Smooth muscle cell of the coronary artery (primary cell): ENCODE data around the gene YPEL2. TPM values are rescaled to one million over a fixed set of nuclear protein-coding genes. Genes with fewer than 3 reads are reported as not detected.

Source experiments
- total RNA-seq: library from RNA; depleted of rRNA; stranded (reverse); fragments of >200 nt; gene quantifications from 2 replicates; pipeline ENCODE4 v1.2.3, GENCODE V29; 2014; ENCODE audit warnings: low replicate concordance

YPEL2 gene
- 12.9 and 16.2 TPM in 2 replicates for total RNA-seq

GRCh38 chr17:59331129-59331928 lies at the start of gene YPEL2:
Gene YPEL2, plus strand, starts transcription at chr17:59331655. Its CDS starts 21,755 bp downstream, at chr17:59353410.

Other genes with a start within 250 kb of the YPEL2 start
- gene TRIM37, start 224.8 kb upstream of the YPEL2 start, total RNA-seq: 42.1 and 60.4 TPM in 2 replicates
- 16.6 and 60.4 TPM in 2 replicates for gene SKA2, start 176.5 kb upstream of the YPEL2 start, total RNA-seq
- gene PRR11, start 175.9 kb upstream of the YPEL2 start, total RNA-seq: 0.23 and 3.7 TPM in 2 replicates
- gene SMG8, start 121.6 kb upstream of the YPEL2 start, total RNA-seq: 11.7 and 18.8 TPM in 2 replicates
- 0.35 and 2.3 TPM in 2 replicates for gene GDPD1, start 111.1 kb upstream of the YPEL2 start, total RNA-seq
- gene DHX40, start 234.0 kb downstream of the YPEL2 start, total RNA-seq: 42.8 and 45.4 TPM in 2 replicates